ENCODE results near the gene FAM78A.

DNA sequence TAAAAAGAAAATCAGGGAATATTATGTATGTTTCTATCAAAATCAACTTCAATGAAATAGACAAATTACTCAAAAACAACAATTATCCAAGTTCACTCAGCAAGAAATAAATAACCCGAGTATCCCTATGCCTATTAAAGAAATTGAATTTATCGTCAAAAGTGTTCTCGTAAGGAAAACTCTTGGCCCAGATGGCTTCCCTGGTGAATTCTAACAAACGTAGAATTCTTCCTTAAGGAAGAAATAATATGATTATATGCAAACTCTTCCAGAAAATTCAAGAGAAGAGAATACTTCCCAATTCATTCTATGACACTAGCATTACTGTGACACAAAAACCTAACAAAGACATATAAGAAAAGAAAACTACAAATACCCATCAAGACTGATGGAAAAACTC lies 29.7 kb downstream of the FAM78A start:
- TF ChIP-seq CTCF (conservative IDR thresholded peaks at IDR 0.05) (no peak), ZFX (IDR thresholded peaks at IDR 0.05) (no peak)
